GM12878 (cell line): ENCODE data around the gene DLL1. TPM values are rescaled to one million over a fixed set of nuclear protein-coding genes. Genes with fewer than 3 reads are reported as not detected.

Experiments used
- ATAC-seq: fragments of 200-7000 bp; cut with Tn5 transposase; 3 replicates; pipeline ENCODE4 v1.9.1; 2020; ENCODE audit warnings: mild to moderate bottlenecking, moderate library complexity
- BruUV-seq: library from RNA; stranded (reverse); fragments of 400-500 nt; replicated peaks from 2 replicates; lab custom pipeline; 2021; lab: Mats Ljungman, UMichigan
- CTCF ChIA-PET: fragments of 300-600 bp; sonication (Branson Sonifier 250); formaldehyde crosslinking; extraction: SDS; loops from one replicate; lab custom pipeline; 2021; ENCODE audit warnings: inconsistent platforms; lab: Yijun Ruan, JAX
- POLR2A ChIA-PET: fragments of 350-600 bp; formaldehyde crosslinking; extraction: SDS; loops from one replicate; lab custom pipeline; 2021; ENCODE audit warnings: inconsistent platforms; lab: Charles Lee
- RAD21 ChIA-PET: fragments of 300-600 bp; sonication (Branson Sonifier 250); formaldehyde crosslinking; loops from one replicate; lab custom pipeline; 2023; ENCODE audit warnings: antibody characterized with exemption; ENCODE audit not compliant: unreplicated experiment; lab: Charles Lee
- SMC1A ChIA-PET: fragments of 300-600 bp; sonication (Branson Sonifier 250); formaldehyde crosslinking; loops from one replicate; lab custom pipeline; 2023; ENCODE audit not compliant: unreplicated experiment, uncharacterized antibody; lab: Charles Lee
- DNase-seq: peaks from one replicate; pipeline ENCODE4 v3.0.0-alpha.2; 2011; ENCODE audit warnings: low read depth, low spot score
- FAIRE-seq: peaks from 3 replicates; lab custom pipeline; 2011; peaks lifted over from hg19 to GRCh38; lab: Jason Lieb, UNC
- H2AFZ ChIP-seq: 2 replicates; pipeline ENCODE4 v1.6.0; 2011; ENCODE audit warnings: low read depth, low read length, control low read depth; ENCODE audit not compliant: control insufficient read depth
- H3K27ac ChIP-seq: 2 replicates; pipeline ENCODE4 v1.5.1; 2011; ENCODE audit warnings: control low read depth; ENCODE audit not compliant: control insufficient read depth, insufficient read depth
- H3K27me3 ChIP-seq, 2 experiments: replicated peaks in 1 of 2; 2 replicates each; pipeline versions ENCODE4 v1.6.0 to v1.6.1; 2011; ENCODE audit warnings: low read length in 1 of 2; ENCODE audit not compliant: control insufficient read depth in 2 of 2, insufficient read depth in 2 of 2
- H3K36me3 ChIP-seq, 2 experiments: 2 replicates each; pipeline ENCODE4 v1.5.1; 2011; ENCODE audit warnings: low read length in 1 of 2; ENCODE audit not compliant: control insufficient read depth in 2 of 2, insufficient read depth in 2 of 2
- H3K4me1 ChIP-seq: 2 replicates; pipeline ENCODE4 v1.6.1; 2011; ENCODE audit warnings: mild to moderate bottlenecking, low read length, moderate library complexity, mixed read lengths; ENCODE audit not compliant: control insufficient read depth, insufficient read depth
- H3K4me2 ChIP-seq: 2 replicates; pipeline ENCODE4 v1.6.0; 2011; ENCODE audit warnings: control low read depth; ENCODE audit not compliant: control insufficient read depth, insufficient read depth
- H3K4me3 ChIP-seq: fragments of 200-600 bp; sonication (generic); 2 replicates; pipeline ENCODE4 v1.5.1; 2016
- H3K79me2 ChIP-seq: 2 replicates; pipeline ENCODE4 v1.6.0; 2011; ENCODE audit warnings: low read length; ENCODE audit not compliant: control insufficient read depth, insufficient read depth
- H3K9ac ChIP-seq: 2 replicates; pipeline ENCODE4 v1.8.0; 2011; ENCODE audit warnings: low read length, control low read depth, mixed read lengths; ENCODE audit not compliant: control insufficient read depth, insufficient read depth
- H3K9me3 ChIP-seq: replicated peaks from 3 replicates; pipeline ENCODE4 v1.5.1; 2011; ENCODE audit warnings: mild to moderate bottlenecking, low read length; ENCODE audit not compliant: control insufficient read depth, insufficient read depth
- H4K20me1 ChIP-seq: 2 replicates; pipeline ENCODE4 v1.6.0; 2011; ENCODE audit not compliant: control insufficient read depth, insufficient read depth
- ATF2 ChIP-seq: IDR thresholded peaks from 2 replicates; pipeline ENCODE4 v1.6.1; 2012; ENCODE audit warnings: low read length, inconsistent platforms
- KDM1A ChIP-seq: fragments of 200-600 bp; sonication (generic); IDR thresholded peaks from 2 replicates; pipeline ENCODE4 v1.6.1; 2016; ENCODE audit warnings: borderline replicate concordance
- NFYB ChIP-seq: IDR thresholded peaks from 2 replicates; pipeline ENCODE4 v1.6.1; 2011; ENCODE audit warnings: low read depth, mild to moderate bottlenecking, low read length, improper control_type of control experiment, moderate library complexity; ENCODE audit not compliant: insufficient read depth
- POU2F2 ChIP-seq: IDR thresholded peaks from 3 replicates; pipeline ENCODE4 v1.6.1; 2011; ENCODE audit warnings: low read depth, mild to moderate bottlenecking, low read length, borderline replicate concordance
- WGBS: methylation state at CpG from one replicate; pipeline ENCODE4 v1.1.6; 2016; ENCODE audit warnings: low lambda C conversion rate; ENCODE audit not compliant: insufficient replicate concordance, insufficient coverage; ENCODE audit errors: missing lambda C conversion rate; 5-methylcytosine and 5-hydroxymethylcytosine counted together
- in situ Hi-C: fragments of 300-500 bp; cut with MboI; formaldehyde crosslinking; loops from 9 replicates; pipeline ENCODE4 v1.14.3; 2018; ENCODE audit warnings: mixed read lengths
- intact Hi-C: fragments of 100-400 bp; cut with micrococcal nuclease; formaldehyde crosslinking; loops from one replicate; pipeline ENCODE4 v1.14.2; 2022; ENCODE audit not compliant: unreplicated experiment
- polyA plus RNA-seq, 11 experiments: library from polyadenylated mRNA; depleted of rRNA in 4 of 11; unstranded in 6 of 11; stranded (reverse) in 5 of 11; fragments of >200 nt; fragmentation: Nextera tagmentation in 4 of 11; fragmentation: Illumina TruSeq in 1 of 11; extraction: Ambion mirVana in 4 of 11; extraction: Trizol in 1 of 11; gene quantifications; 1 replicate in 1 of 11; 2 replicates in 10 of 11; pipeline versions ENCODE4 v1.2.1 to v1.2.3, GENCODE V29; 2011 to 2016; ENCODE audit warnings: inconsistent platforms in 2 of 11, missing spikeins in 2 of 11, low read depth in 1 of 11
- total RNA-seq, 4 experiments: library from RNA; depleted of rRNA in 3 of 4; stranded (reverse); fragments of >200 nt in 3 of 4; fragmentation: Illumina TruSeq in 1 of 4; extraction: Trizol in 1 of 4; gene quantifications; 2 replicates each; pipeline versions ENCODE4 v1.2.1 to v1.2.3, GENCODE V29; 2013 to 2021

DLL1 gene
- total and polyA plus RNA-seq, 10 of the 15 experiments (the other 5 are each of a cell fraction or from before 2014, with no cell fraction given): 0.02 to 0.80 (median 0.19) TPM

- no peak for TF ChIP-seq KDM1A
- TF ChIP-seq ATF2: no peak
- TF ChIP-seq POU2F2: no peak
- TF ChIP-seq NFYB: no peak
- TF ChIP-seq, all 136 proteins: peak for 0
- Histone ChIP-seq H4K20me1 (no peaks in the 10 kb centered on the region), H3K27ac (no peak overlapping the region), H2AFZ (no peak overlapping the region), H3K79me2 (no peaks in the 10 kb centered on the region), H3K4me3 (no peak overlapping the region), H3K9me3 (no peaks in the 10 kb centered on the region; the same call in 2 of the 3 replicates), H3K9ac (no peak overlapping the region), H3K4me2 (no peak overlapping the region), H3K4me1 (peaks cover 10% of the 10 kb centered on the region), H3K27me3 (no peaks in the 10 kb centered on the region; a peak in 1 of 4 replicates), H3K36me3 (no peaks in the 10 kb centered on the region)
- BruUV-seq: no TSS peak
- ATAC-seq (no peak), DNase-seq (no peak), FAIRE-seq (no peak)
- intact Hi-C loops: no loop called here
- ChIA-PET POLR2A (no interaction called here), RAD21 (no interaction called here), SMC1A (no interaction called here), CTCF (no interaction called here)
- in situ Hi-C loops: no loop called here
- WGBS: 83% methylated on average over 29 of the region's 29 CpGs
These were observed 14.4 kb downstream of the DLL1 start for GRCh38 chr6:170276369-170277057.
